Endothelial cell of umbilical vein (primary cell): ENCODE measurements around the gene SVEP1. TPM values are rescaled to one million over a fixed set of nuclear protein-coding genes. Genes with fewer than 3 reads are reported as not detected.

Experiments used
- BruUV-seq: library from RNA; stranded (reverse); fragments of 400-500 nt; replicated peaks from 2 replicates; lab custom pipeline; 2021; lab: Mats Ljungman, UMichigan
- CTCF ChIA-PET: fragments of 300-600, 350-600 bp; sonication (Branson Sonifier 250); formaldehyde crosslinking; loops from one replicate; lab custom pipeline; 2021; ENCODE audit warnings: antibody characterized with exemption, inconsistent platforms; lab: Charles Lee
- POLR2A ChIA-PET: fragments of 300-600, 350-600 bp; sonication (Branson Sonifier 250); formaldehyde crosslinking; loops from one replicate; lab custom pipeline; 2021; ENCODE audit warnings: antibody characterized with exemption, inconsistent platforms; lab: Charles Lee
- DNase-seq: peaks from one replicate; pipeline ENCODE4 v3.0.0-alpha.2; 2011; ENCODE audit warnings: low read depth, low spot score
- FAIRE-seq: peaks from 2 replicates; lab custom pipeline; 2011; peaks lifted over from hg19 to GRCh38; lab: Jason Lieb, UNC
- H2AFZ ChIP-seq: 2 replicates; pipeline ENCODE4 v1.6.0; 2012; ENCODE audit warnings: low read depth, low read length, control low read depth, inconsistent platforms
- H3K27ac ChIP-seq: 2 replicates; pipeline ENCODE4 v1.5.1; 2011; ENCODE audit warnings: low read depth, mild to moderate bottlenecking, control low read depth, low read length, moderate library complexity; ENCODE audit not compliant: insufficient read depth
- H3K27me3 ChIP-seq, 2 experiments: 2 replicates each; pipeline versions ENCODE4 v1.6.0 to v1.6.1; 2011; ENCODE audit warnings: low read length in 2 of 2, mixed read lengths in 1 of 2; ENCODE audit not compliant: control insufficient read depth in 2 of 2, insufficient read depth in 2 of 2
- H3K36me3 ChIP-seq, 2 experiments: 2 replicates in 1 of 2; 3 replicates in 1 of 2; pipeline ENCODE4 v1.5.1; 2011; ENCODE audit warnings: low read length in 2 of 2, mild to moderate bottlenecking in 1 of 2, moderate library complexity in 1 of 2; ENCODE audit not compliant: control insufficient read depth in 2 of 2, insufficient read depth in 2 of 2; ENCODE audit errors: extremely low read depth in 1 of 2
- H3K4me1 ChIP-seq: 3 replicates; pipeline ENCODE4 v1.5.1; 2011; ENCODE audit warnings: mild to moderate bottlenecking, low read length; ENCODE audit not compliant: control insufficient read depth, insufficient read depth; ENCODE audit errors: extremely low read depth
- H3K4me2 ChIP-seq: 2 replicates; pipeline ENCODE4 v1.6.1; 2011; ENCODE audit warnings: low read length, control low read depth, mixed read lengths; ENCODE audit not compliant: insufficient read depth
- H3K4me3 ChIP-seq, 3 experiments: fragments of 200-600 bp in 1 of 3; sonication (generic), shearing (Covaris generic) in 1 of 3; replicated peaks in 1 of 3; 2 replicates each; pipeline ENCODE4 v1.5.1; 2011 to 2016; ENCODE audit warnings: control low read depth in 3 of 3, low read length in 3 of 3, mild to moderate bottlenecking in 2 of 3, inconsistent platforms in 1 of 3, low read depth in 1 of 3, moderate library complexity in 1 of 3; ENCODE audit not compliant: insufficient read depth in 1 of 3
- H3K79me2 ChIP-seq: 2 replicates; pipeline ENCODE4 v1.6.0; 2012; ENCODE audit warnings: low read length, inconsistent platforms; ENCODE audit not compliant: control insufficient read depth, insufficient read depth
- H3K9ac ChIP-seq: replicated peaks from 2 replicates; pipeline ENCODE3; 2011; ENCODE audit warnings: low read length, control low read depth; ENCODE audit not compliant: insufficient read depth; ENCODE audit errors: extremely low read depth
- H3K9me1 ChIP-seq: replicated peaks from 3 replicates; pipeline ENCODE4 v1.6.0; 2011; ENCODE audit warnings: mild to moderate bottlenecking, low read length; ENCODE audit not compliant: control insufficient read depth, insufficient read depth; ENCODE audit errors: extremely low read depth
- H3K9me3 ChIP-seq: replicated peaks from 2 replicates; pipeline ENCODE4 v1.5.1; 2012; ENCODE audit warnings: low read length, inconsistent platforms; ENCODE audit not compliant: control insufficient read depth, insufficient read depth
- H4K20me1 ChIP-seq: replicated peaks from 2 replicates; pipeline ENCODE3; 2011; ENCODE audit warnings: mild to moderate bottlenecking, low read length; ENCODE audit not compliant: control insufficient read depth, insufficient read depth; ENCODE audit errors: extremely low read depth
- EZH2 ChIP-seq: IDR thresholded peaks from 2 replicates; pipeline ENCODE4 v1.6.1; 2012; ENCODE audit warnings: borderline replicate concordance, low read depth, mild to moderate bottlenecking, moderate library complexity, low read length, inconsistent platforms; ENCODE audit not compliant: severe bottlenecking
- FOS ChIP-seq: IDR thresholded peaks from 2 replicates; pipeline ENCODE4 v1.6.1; 2011; ENCODE audit warnings: mild to moderate bottlenecking, low read length, moderate library complexity, borderline replicate concordance; ENCODE audit not compliant: insufficient read depth
- GATA2 ChIP-seq: IDR thresholded peaks from 2 replicates; pipeline ENCODE4 v1.7.0; 2011; ENCODE audit warnings: low read depth, mild to moderate bottlenecking, moderate library complexity, mixed read lengths, low read length; ENCODE audit not compliant: insufficient read length, insufficient read depth
- JUN ChIP-seq: IDR thresholded peaks from 2 replicates; pipeline ENCODE4 v1.6.1; 2011; ENCODE audit warnings: borderline replicate concordance, low read depth; ENCODE audit not compliant: insufficient read length, insufficient read depth
- MYC ChIP-seq: IDR thresholded peaks from one replicate; pipeline ENCODE4 v1.6.1; 2011; ENCODE audit warnings: mild to moderate bottlenecking, low read depth, low read length
- POLR2A ChIP-seq: IDR thresholded peaks from 2 replicates; pipeline ENCODE4 v1.6.1; 2012; ENCODE audit warnings: low read depth, mild to moderate bottlenecking, control low read depth, low read length
- POLR2AphosphoS5 ChIP-seq: IDR thresholded peaks from 2 replicates; pipeline ENCODE4 v1.6.1; 2012; ENCODE audit warnings: low read depth, mild to moderate bottlenecking, control low read depth, low read length, moderate library complexity; ENCODE audit not compliant: insufficient read depth
- dilution Hi-C: fragments of 300-500 bp; cut with MboI; formaldehyde crosslinking; loops from one replicate; pipeline ENCODE4 v1.15.0; 2019; ENCODE audit warnings: low sequenced_read_pairs; ENCODE audit not compliant: extremely low pct_ligation_motif_present
- intact Hi-C: fragments of 100-400 bp; cut with micrococcal nuclease; formaldehyde crosslinking; loops from one replicate; pipeline ENCODE4 v1.10.0; 2022
- polyA plus RNA-seq, 4 experiments: library from polyadenylated mRNA; depleted of rRNA in 3 of 4; stranded (reverse) in 3 of 4; unstranded in 1 of 4; fragments of >200 nt; gene quantifications; 2 replicates each; pipeline versions ENCODE4 v1.2.1 to v1.2.3, GENCODE V29; 2011 to 2012; ENCODE audit warnings: missing spikeins in 1 of 4
- total RNA-seq: library from RNA; stranded (reverse); gene quantifications from 2 replicates; pipeline ENCODE4 v1.2.3, GENCODE V29; 2021
- TF ChIP-seq, protein P1 (sequence below), 2 donors: IDR thresholded peaks; 1 replicate in 1 of 2; 2 replicates in 1 of 2; pipeline ENCODE4 v1.5.1; 2011; ENCODE audit warnings: low read length in 2 of 2, mild to moderate bottlenecking in 2 of 2, moderate library complexity in 2 of 2, control low read depth in 1 of 2, inconsistent platforms in 1 of 2, low read depth in 1 of 2; ENCODE audit not compliant: insufficient read depth in 1 of 2; ENCODE audit errors: extremely low read depth in 1 of 2
- TF ChIP-seq, protein P2 (sequence below): IDR thresholded peaks from 2 replicates; pipeline ENCODE4 v1.6.1; 2011; ENCODE audit not compliant: insufficient read depth, insufficient read length

The SVEP1 gene
- total and polyA plus RNA-seq, 2 donors (not counting 3 experiments of a cell fraction or from before 2014, with no cell fraction given) = 0.04 to 0.29 TPM

DNA sequence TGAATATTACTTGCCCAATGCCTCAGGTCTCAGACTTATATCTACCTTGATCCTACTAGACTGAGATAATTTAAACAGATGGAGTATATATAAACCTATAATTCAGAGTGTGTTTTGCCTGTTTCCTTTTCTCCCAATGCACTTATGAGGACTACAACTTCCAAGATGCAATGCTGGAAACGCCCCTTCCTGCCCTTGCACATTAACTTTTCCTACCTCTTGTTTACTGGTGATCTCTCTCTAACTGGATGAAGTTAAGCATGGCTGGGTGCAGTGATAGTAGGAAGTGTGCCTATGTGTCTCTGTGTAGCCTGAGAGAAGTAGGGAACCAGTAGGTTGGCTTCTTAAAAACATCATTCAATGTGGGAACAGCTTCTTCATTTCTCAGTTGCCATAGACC lies 115.2 kb downstream of the SVEP1 start:
- Histone ChIP-seq H3K4me1 (no peaks in the 10 kb centered on the region), H3K79me2 (no peaks in the 10 kb centered on the region), H3K36me3 (no peaks in the 10 kb centered on the region), H2AFZ (no peak overlapping the region), H3K4me3 (no peak overlapping the region), H3K9me1 (no peaks in the 10 kb centered on the region), H3K9ac (no peak overlapping the region), H3K4me2 (no peak overlapping the region), H3K27ac (no peak overlapping the region), H3K9me3 (no peaks in the 10 kb centered on the region), H3K27me3 (no peaks in the 10 kb centered on the region), H4K20me1 (no peaks in the 10 kb centered on the region)
- intact Hi-C loops (no loop called here), dilution Hi-C loops (no loop called here)
- DNase-seq (no peak), FAIRE-seq (no peak)
- no TSS peak for BruUV-seq
- TF ChIP-seq, protein P1, sequence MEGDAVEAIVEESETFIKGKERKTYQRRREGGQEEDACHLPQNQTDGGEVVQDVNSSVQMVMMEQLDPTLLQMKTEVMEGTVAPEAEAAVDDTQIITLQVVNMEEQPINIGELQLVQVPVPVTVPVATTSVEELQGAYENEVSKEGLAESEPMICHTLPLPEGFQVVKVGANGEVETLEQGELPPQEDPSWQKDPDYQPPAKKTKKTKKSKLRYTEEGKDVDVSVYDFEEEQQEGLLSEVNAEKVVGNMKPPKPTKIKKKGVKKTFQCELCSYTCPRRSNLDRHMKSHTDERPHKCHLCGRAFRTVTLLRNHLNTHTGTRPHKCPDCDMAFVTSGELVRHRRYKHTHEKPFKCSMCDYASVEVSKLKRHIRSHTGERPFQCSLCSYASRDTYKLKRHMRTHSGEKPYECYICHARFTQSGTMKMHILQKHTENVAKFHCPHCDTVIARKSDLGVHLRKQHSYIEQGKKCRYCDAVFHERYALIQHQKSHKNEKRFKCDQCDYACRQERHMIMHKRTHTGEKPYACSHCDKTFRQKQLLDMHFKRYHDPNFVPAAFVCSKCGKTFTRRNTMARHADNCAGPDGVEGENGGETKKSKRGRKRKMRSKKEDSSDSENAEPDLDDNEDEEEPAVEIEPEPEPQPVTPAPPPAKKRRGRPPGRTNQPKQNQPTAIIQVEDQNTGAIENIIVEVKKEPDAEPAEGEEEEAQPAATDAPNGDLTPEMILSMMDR (IDR thresholded peaks at IDR 0.05; ENCODE audit: extremely low read depth in 1 of 2, insufficient read depth in 1 of 2, low read depth in 1 of 2, low read length in 2 of 2) = no peak
- no peak for TF ChIP-seq MYC
- TF ChIP-seq EZH2 = no peak
- TF ChIP-seq FOS = no peak
- TF ChIP-seq, protein P2, sequence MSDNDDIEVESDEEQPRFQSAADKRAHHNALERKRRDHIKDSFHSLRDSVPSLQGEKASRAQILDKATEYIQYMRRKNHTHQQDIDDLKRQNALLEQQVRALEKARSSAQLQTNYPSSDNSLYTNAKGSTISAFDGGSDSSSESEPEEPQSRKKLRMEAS = no peak
- TF ChIP-seq JUN = no peak
- TF ChIP-seq GATA2 = no peak
- no peak for TF ChIP-seq POLR2AphosphoS5
- no peak for TF ChIP-seq POLR2A
- CTCF ChIA-PET = interaction anchor here (1.5 kb wide), 1 partner anchor 12 kb away, joined by 3 read pairs; no protein-coding TSS in a partner anchor
- POLR2A ChIA-PET = no interaction called here
